DLD1 (cell line): ENCODE results near the gene SLC12A6.

Experiments
- in situ Hi-C: cut with HindIII; loops from 2 replicates; pipeline ENCODE4 v1.10.0; 2017; ENCODE audit warnings: low sequenced_read_pairs

Gene SLC12A6

DNA sequence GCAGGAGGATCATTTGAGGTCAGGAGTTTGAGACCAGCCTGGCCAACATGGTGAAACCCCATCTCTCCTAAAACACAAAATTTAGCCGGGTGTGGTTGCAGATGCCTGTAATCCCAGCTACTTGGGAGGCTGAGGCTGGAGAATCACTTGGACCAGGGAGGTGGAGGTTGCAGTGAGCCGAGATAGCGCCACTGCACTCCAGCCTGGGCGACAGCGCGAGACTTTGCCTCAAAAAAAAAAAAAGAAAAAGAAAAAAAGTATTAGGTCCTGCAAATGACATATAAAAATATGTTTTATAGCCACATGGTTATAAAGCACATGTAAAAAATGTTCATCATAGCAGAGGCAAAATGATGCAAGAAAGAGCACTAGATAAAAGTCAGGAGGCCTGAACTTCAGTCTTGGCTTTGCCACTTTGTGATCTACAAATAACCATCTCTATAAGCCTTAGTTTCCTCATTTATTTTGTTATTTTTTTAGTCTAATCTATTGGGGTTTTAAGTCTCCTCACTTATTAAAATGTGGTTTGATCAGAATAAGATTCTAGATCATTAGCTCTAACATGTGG, 4.9 kb downstream of the SLC12A6 start:
- in situ Hi-C loops, result no loop called here

DNA sequence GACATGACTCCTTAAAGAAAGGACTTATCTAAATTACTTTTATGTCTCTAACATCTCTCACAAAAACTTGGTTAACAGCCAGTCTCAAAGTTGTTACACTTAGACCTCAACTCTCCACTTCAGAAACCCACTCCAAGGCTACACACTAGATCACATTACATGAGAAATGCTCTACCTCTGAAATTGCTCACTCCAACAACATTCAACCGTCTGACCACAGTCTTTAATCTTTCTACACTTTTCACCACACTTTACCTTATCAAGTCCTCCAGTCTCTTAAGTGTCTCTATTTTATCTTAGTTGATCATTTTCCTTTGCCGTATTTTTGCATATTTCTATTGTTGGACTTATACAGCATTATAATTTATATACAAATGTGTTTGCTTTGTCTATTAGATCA, 5.8 kb downstream of the SLC12A6 start:
- in situ Hi-C loops, result no loop called here

DNA sequence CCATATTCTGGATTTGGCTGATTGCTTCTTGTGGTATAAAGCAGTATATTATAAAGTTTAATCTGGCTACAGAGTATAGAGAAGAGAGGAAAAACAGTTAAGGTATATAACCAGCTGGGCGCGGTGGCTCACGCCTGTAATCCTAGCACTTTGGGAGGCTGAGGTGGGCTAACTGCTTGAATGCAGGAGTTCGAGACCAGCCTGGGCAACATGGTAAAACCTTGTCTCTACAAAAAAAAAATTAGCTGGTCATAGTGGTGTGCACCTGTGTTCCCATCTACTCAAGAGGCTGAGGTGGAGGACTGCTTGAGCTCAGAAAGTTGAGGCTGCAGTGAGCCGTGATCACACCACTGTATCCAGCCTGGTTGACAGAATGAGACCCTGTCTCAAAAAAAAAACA, 7.3 kb downstream of the SLC12A6 start:
- in situ Hi-C loops, result no loop called here

- in situ Hi-C loops, result no loop called here
Measured at GRCh38 chr15:34329006-34329405, 8.6 kb downstream of the SLC12A6 start.

DNA sequence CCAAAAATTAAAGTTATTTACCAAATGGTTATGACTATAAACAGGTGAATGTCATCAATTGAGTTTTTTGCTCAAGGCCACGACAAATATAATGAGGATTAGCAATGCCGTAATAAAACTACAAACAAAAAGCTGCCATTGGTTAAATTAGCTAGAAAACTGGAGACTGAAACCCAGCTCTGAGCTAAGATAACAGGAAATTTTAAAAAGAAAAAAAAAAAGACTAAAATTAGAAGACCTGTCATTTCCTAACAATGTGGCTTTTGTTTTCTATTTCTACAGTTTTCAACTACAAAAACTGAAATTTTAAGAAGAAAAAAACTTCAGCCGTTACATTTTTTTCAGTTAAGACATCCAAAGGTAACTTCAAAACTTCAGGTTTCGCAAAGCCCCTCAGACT, 9.7 kb downstream of the SLC12A6 start:
- in situ Hi-C loops, result no loop called here

GRCh38 chr15:34325368-34325767, 12.2 kb downstream of the SLC12A6 start:
- in situ Hi-C loops, result no loop called here

- in situ Hi-C loops, result no loop called here
Measured at GRCh38 chr15:34324933-34325332, 12.6 kb downstream of the SLC12A6 start.

GRCh38 chr15:34323217-34323616, 14.4 kb downstream of the SLC12A6 start:
- in situ Hi-C loops, result no loop called here

- in situ Hi-C loops, result no loop called here
Measured at GRCh38 chr15:34318277-34319079, 19.1 kb downstream of the SLC12A6 start.

- in situ Hi-C loops, result no loop called here
Measured at GRCh38 chr15:34314491-34315490, 22.8 kb downstream of the SLC12A6 start.

- in situ Hi-C loops, result no loop called here
Measured at GRCh38 chr15:34311563-34311962, 26.0 kb downstream of the SLC12A6 start.

- in situ Hi-C loops, result no loop called here
Measured at GRCh38 chr15:34304613-34305012, 33.0 kb downstream of the SLC12A6 start.

DNA sequence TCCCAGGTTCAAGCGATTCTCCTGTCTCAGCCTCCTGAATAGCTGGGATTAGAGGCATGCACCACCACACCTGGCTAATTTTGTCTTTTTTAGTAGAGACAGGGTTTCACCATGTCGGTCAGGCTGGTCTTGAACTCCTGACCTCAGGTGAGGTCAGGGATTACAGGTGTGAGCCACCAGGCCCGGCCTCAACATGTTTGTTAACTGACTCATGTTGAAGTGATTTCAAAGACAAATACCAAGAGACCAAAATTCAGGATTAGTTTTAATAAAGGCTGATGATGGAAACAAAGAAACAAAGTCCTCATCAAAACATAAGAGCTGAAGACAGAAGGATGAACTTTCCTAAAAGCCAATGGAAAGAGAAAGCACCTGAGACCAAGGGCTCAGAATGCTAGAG, 36.5 kb downstream of the SLC12A6 start:
- in situ Hi-C loops, result no loop called here

DNA sequence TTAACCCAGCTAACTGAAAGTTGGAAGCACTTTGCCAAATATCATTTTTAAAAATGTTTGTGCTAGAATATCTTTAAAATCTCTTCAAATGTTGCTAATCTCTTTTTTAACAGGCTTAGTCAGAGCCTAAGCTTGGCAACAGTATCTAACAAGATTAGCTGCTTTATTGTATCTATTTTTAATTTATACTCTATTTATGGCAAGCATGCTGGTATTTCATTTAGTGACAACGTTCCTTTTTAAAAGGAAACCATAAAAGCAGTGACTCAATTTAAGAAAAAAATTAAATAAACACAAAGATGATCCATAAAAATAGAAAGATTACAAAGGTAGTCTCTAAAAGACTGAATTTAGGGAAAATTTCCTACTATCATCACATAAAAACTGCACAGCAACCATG, 40.5 kb downstream of the SLC12A6 start:
- in situ Hi-C loops, result no loop called here

DNA sequence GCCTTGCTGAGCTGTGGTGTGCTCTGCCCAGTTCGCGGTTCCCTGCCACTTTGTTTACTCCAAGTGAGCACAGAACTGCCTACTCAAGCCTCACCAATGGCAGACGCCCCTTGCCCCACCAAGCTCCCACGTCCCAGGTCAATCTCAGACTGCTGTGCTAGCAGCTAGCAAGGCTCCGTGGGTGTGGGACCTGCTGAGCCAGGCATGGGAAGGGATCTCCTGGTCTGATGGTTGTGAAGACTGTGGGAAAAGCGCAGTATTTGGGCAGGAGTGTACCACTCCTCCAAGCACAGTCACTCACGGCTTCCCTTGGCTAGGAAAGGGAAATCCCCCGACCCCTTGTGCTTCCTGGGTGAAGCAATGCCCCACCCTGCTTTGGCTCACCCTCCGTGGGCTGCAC, 45.0 kb downstream of the SLC12A6 start:
- in situ Hi-C loops, result no loop called here

- in situ Hi-C loops, result no loop called here
Measured at GRCh38 chr15:34284937-34285336, 52.6 kb downstream of the SLC12A6 start.

GRCh38 chr15:34282384-34282783, 55.2 kb downstream of the SLC12A6 start:
- in situ Hi-C loops, result no loop called here

DNA sequence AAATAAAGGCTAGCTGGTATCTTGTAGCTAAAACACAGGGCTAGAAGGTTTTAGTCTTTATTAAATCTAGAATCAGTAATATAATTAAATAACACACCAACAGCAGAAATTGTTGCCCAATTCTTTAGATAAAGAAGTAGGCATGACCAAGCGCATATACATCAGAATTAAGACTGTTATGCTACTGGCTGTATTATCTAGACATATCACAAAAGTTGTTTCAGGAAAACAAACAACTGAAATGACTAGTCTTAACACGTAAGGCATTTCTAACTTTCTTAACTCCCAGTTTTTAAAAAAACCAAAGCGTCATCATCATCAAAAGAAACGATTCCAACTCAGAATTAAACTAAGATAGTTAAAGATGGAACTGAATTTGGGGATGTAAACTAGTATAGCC, 57.4 kb downstream of the SLC12A6 start:
- in situ Hi-C loops, result no loop called here

DNA sequence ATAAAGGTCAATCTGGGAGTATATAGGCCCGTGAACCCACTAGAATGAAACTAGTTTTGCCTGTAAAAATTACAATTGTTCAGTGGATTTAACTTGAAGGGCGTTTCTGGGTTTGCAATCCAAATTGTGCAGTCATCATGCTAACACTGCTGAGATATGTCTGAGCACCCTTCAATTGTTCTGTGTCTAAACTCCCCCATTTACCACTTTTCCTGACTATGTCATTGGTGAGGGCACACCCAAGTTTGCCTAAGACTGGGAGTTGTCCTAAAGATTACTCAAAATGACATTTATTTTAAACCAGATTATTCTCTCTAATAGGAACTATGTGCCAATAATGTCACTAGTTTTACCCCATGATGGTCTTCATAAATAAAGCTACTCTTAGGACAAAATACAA, 58.2 kb downstream of the SLC12A6 start:
- in situ Hi-C loops, result no loop called here

- in situ Hi-C loops, result no loop called here
Measured at GRCh38 chr15:34275721-34276120, 61.9 kb downstream of the SLC12A6 start.

DNA sequence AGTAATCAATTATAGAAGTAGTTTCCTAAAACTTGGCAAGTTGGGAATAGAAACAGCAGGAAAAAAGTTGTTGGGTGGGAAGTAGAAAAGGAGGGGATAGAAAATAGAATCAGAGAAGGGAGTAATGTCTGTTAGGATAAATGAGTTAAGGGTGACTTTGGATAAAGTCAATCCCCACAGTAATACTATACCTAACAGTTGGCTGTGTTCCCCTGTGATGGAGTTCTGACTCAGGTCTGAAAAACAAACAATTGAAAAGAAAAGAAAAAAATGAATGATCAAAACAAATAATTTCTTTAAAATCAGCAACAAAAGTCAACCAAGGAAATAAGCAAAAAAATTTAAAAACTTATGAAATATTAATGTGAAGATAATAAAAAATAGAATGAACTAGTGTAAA, 62.4 kb downstream of the SLC12A6 start:
- in situ Hi-C loops, result no loop called here

DNA sequence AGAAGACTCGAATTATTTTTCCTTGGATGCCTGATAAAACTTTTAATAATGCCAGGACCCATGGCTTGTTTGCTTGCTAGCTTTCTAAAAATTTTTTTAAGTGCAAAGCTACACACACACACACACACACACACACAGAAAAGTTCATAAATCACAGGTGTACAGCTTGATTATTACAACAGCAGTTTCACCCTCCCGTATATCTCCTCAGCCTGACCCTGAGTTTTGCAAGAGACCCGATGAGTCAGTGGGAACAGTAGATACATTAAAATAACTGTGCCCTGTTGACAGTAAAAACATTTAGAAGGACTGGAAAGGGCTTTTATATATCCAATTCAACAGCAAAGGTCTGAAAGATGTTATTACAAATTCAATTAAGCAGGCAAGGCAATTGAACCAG, 66.1 kb downstream of the SLC12A6 start:
- in situ Hi-C loops, result no loop called here
